ENCODE measurements around the gene U2SURP. TPM values are rescaled to one million over a fixed set of nuclear protein-coding genes. Genes with fewer than 3 reads are reported as not detected.

Gene U2SURP
- total RNA-seq, 1 donor from 2014 or later, result 75.8 TPM

DNA sequence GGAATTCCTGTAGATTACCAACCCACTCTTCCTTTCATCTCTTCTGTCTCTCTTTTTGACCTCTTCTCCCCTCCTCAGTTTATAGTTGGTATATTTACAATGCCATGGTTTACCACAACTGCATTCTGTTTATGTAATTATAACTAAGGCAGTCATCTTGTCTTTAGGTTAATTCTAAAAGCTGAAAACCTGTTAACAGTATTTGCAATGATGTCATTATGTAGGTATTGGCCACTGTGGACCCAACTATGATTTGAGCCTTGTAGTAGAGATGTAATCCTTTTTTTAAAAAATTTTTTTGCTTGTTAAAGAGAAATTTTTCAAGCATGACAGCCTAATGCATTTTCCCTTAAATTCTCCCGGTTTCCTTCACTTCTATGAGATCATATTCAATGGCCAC, 87.5 kb downstream of the U2SURP start:
- no peaks in the 10 kb centered on the region for H3K4me1 ChIP-seq

DNA sequence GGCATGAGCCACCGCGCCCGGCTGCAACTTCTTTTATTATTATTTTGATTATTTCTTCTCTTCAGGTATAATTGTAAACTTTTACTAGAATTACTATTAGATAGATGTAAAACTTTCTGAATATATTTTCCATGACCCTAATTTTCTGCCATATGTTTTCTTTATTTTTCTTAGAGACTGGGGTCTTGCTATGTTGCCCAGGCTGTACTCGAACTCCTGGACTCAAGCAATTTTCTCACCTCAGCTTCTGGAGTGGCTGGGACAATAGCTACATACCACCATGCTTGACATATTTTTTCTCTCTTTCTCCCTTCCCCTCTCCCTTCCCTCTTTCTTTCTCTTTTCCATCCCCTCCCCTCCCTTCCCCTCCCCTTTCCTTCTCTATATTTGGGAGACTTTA, 88.6 kb downstream of the U2SURP start:
- no peaks in the 10 kb centered on the region for H3K27me3 ChIP-seq
- no peaks in the 10 kb centered on the region for H3K36me3 ChIP-seq
- H3K4me3 ChIP-seq, result no peak overlapping the region
- intact Hi-C loops (cut with DNase I), result no loop called here
- TF ChIP-seq, protein P1, sequence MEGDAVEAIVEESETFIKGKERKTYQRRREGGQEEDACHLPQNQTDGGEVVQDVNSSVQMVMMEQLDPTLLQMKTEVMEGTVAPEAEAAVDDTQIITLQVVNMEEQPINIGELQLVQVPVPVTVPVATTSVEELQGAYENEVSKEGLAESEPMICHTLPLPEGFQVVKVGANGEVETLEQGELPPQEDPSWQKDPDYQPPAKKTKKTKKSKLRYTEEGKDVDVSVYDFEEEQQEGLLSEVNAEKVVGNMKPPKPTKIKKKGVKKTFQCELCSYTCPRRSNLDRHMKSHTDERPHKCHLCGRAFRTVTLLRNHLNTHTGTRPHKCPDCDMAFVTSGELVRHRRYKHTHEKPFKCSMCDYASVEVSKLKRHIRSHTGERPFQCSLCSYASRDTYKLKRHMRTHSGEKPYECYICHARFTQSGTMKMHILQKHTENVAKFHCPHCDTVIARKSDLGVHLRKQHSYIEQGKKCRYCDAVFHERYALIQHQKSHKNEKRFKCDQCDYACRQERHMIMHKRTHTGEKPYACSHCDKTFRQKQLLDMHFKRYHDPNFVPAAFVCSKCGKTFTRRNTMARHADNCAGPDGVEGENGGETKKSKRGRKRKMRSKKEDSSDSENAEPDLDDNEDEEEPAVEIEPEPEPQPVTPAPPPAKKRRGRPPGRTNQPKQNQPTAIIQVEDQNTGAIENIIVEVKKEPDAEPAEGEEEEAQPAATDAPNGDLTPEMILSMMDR (IDR thresholded peaks at IDR 0.05), result no peak
- no peaks in the 10 kb centered on the region for H3K9me3 ChIP-seq
- H3K4me1 ChIP-seq, result no peaks in the 10 kb centered on the region
- no peak for ATAC-seq
- H3K27ac ChIP-seq, result no peak overlapping the region
- no peak for DNase-seq

More for the DNA sequence above, 87.5 kb downstream of the U2SURP start:
- DNase-seq (no peak), ATAC-seq (no peak)
- H3K27ac ChIP-seq, result no peak overlapping the region
- no peaks in the 10 kb centered on the region for H3K36me3 ChIP-seq
- H3K9me3 ChIP-seq, result no peaks in the 10 kb centered on the region
- no peaks in the 10 kb centered on the region for H3K27me3 ChIP-seq
- intact Hi-C loops (cut with DNase I), result no loop called here
- H3K4me3 ChIP-seq, result no peak overlapping the region
- TF ChIP-seq, protein P1 (IDR thresholded peaks at IDR 0.05), result no peak

DNA sequence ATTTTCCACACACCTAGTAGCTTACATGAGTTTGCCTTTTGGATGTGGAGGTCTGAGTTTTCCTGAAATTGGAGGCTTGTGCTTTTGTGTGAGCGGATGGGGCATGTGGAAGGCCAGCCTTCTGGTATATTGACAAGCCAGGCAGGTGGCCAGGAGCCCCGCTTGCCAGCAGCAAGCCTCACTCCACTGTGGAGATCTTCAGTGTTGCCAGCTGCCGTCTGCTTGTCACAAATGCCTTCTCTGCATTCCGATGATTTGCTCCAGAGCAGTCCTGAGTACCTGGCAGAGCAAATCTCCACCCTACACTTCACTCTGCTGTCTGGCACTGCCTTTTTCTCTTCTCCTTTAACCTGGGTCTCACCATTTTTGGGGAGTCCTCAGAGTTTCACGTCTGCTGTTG, 89.1 kb downstream of the U2SURP start:
- H3K27ac ChIP-seq, result no peak overlapping the region
- H3K4me1 ChIP-seq, result no peaks in the 10 kb centered on the region
- peak; percentile 66 for ATAC-seq
- H3K36me3 ChIP-seq, result no peaks in the 10 kb centered on the region
- DNase-seq, result no peak
- no peaks in the 10 kb centered on the region for H3K9me3 ChIP-seq
- no peaks in the 10 kb centered on the region for H3K27me3 ChIP-seq
- TF ChIP-seq, protein P1 (IDR thresholded peaks at IDR 0.05), result no peak
- intact Hi-C loops (cut with DNase I), result no loop called here
- no peak overlapping the region for H3K4me3 ChIP-seq

DNA sequence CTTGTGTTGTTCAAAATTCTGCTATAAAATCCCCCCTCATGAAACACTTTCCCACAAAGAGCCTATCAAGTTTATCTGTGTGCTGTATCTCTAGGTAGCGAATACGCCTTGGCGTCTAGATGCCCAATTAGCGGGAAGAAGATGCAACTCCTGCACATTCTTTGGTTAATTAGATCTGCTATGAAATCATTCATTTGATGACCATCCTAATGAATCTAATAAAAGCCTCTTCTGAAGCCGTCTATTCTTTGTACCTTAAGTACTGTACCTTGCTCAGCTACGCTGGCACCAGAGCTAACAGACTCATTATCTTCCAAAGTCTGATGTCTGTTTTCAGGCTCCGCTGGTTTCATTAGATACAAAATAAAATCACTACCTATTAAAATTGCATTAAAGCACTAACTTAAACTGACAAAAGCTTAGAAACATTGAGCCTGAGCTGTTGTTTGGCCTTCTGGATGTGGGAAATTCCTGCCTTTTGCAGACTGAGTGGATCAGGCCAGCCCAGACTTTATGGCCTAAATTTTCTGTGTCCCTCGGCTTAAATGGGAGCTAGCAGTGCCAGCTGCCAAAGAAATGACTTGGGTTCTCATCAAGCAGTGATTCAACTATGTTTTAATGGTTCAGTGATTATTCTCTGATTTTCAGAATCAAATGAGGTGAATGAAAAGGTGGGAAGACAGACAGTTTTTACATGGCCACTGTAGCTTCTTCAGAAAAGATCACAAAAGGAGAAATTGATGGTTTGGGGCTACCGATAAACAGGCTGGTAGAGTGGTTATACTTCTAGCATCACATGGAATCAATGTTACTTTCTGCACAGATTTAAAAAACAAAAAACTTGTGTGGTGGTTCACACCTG, 89.8 kb downstream of the U2SURP start:
- TF ChIP-seq, protein P1 (IDR thresholded peaks at IDR 0.05), result no peak
- DNase-seq (no peak), ATAC-seq (no peak)
- H3K9me3 ChIP-seq, result no peaks in the 10 kb centered on the region
- intact Hi-C loops (cut with DNase I), result no loop called here
- no peaks in the 10 kb centered on the region for H3K36me3 ChIP-seq
- no peaks in the 10 kb centered on the region for H3K4me1 ChIP-seq
- H3K4me3 ChIP-seq, result no peak overlapping the region
- H3K27ac ChIP-seq, result no peak overlapping the region
- H3K27me3 ChIP-seq, result no peaks in the 10 kb centered on the region

DNA sequence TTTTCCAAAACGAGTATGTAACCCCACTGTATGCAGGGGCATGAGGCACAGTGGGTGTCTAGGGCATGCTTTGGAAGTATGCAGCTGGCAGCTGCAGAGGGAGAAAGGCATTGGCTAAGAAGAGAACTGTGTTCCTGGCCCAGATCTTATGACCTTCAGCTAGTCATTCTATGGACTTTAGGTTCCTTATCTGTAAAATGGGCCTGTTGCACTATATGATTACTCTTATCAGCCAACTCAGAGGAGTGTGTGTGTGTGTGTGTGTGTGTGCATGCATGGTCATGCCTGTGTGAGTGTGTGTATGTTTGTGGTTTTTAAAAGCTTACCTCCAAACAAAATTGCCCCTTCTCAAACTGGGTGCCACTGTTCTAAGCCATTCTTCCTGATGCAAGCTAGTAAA, 90.8 kb downstream of the U2SURP start:
- Histone ChIP-seq H3K27ac (no peak overlapping the region), H3K4me3 (no peak overlapping the region), H3K9me3 (no peaks in the 10 kb centered on the region), H3K36me3 (no peaks in the 10 kb centered on the region), H3K4me1 (no peaks in the 10 kb centered on the region), H3K27me3 (no peaks in the 10 kb centered on the region)
- intact Hi-C loops (cut with DNase I), result no loop called here
- TF ChIP-seq, protein P1 (IDR thresholded peaks at IDR 0.05), result no peak
- ATAC-seq (no peak), DNase-seq (no peak)

Measured in upper lobe of right lung (tissue), 1 donor.